Osteocyte (in vitro differentiated cells): ENCODE results near the gene MOCOS. TPM values are rescaled to one million over a fixed set of nuclear protein-coding genes. Genes with fewer than 3 reads are reported as not detected.
A peak's percentile ranks its signal among the peaks of the same experiment; 100 is the strongest.

Source experiments
- DNase-seq: peaks from one replicate; pipeline ENCODE4 v3.0.0; 2021; ENCODE audit warnings: mixed read lengths; ENCODE audit not compliant: unreplicated experiment; ENCODE audit errors: extremely low spot score
- H3K27ac Mint-ChIP-seq: one replicate; pipeline ENCODE4 v1.8.0; 2021; ENCODE audit warnings: mild to moderate bottlenecking, mixed read lengths; ENCODE audit not compliant: unreplicated experiment
- H3K27me3 Mint-ChIP-seq: one replicate; pipeline ENCODE4 v1.8.0; 2021; ENCODE audit warnings: mixed read lengths; ENCODE audit not compliant: unreplicated experiment
- H3K36me3 Mint-ChIP-seq: one replicate; pipeline ENCODE4 v1.8.0; 2021; ENCODE audit warnings: mixed read lengths; ENCODE audit not compliant: unreplicated experiment
- H3K4me1 Mint-ChIP-seq: one replicate; pipeline ENCODE4 v1.8.0; 2021; ENCODE audit warnings: mixed read lengths; ENCODE audit not compliant: unreplicated experiment
- H3K4me3 Mint-ChIP-seq: one replicate; pipeline ENCODE4 v1.8.0; 2021; ENCODE audit warnings: mild to moderate bottlenecking, moderate library complexity, mixed read lengths; ENCODE audit not compliant: unreplicated experiment
- H3K9me3 Mint-ChIP-seq: one replicate; pipeline ENCODE4 v1.8.0; 2021; ENCODE audit warnings: mixed read lengths; ENCODE audit not compliant: unreplicated experiment
- total RNA-seq: library from RNA; stranded (reverse); gene quantifications from 2 replicates; pipeline ENCODE4 v1.2.1, GENCODE V29; 2021
- TF ChIP-seq, protein P1 (sequence below): fragments of 200-600 bp; sonication (generic); IDR thresholded peaks from 2 replicates; pipeline ENCODE4 v1.5.0; 2021; ENCODE audit warnings: antibody characterized with exemption, mild to moderate bottlenecking, moderate library complexity

The MOCOS gene
- total RNA-seq, 1 donor from 2014 or later, result 5.2 TPM

- H3K4me1 Mint-ChIP-seq, result no peaks in the 10 kb centered on the region
- no peaks in the 10 kb centered on the region for H3K27me3 Mint-ChIP-seq
- no peak overlapping the region for H3K4me3 Mint-ChIP-seq
- no peaks in the 10 kb centered on the region for H3K9me3 Mint-ChIP-seq
- no peak for DNase-seq
- no peak overlapping the region for H3K27ac Mint-ChIP-seq
- TF ChIP-seq, protein P1, sequence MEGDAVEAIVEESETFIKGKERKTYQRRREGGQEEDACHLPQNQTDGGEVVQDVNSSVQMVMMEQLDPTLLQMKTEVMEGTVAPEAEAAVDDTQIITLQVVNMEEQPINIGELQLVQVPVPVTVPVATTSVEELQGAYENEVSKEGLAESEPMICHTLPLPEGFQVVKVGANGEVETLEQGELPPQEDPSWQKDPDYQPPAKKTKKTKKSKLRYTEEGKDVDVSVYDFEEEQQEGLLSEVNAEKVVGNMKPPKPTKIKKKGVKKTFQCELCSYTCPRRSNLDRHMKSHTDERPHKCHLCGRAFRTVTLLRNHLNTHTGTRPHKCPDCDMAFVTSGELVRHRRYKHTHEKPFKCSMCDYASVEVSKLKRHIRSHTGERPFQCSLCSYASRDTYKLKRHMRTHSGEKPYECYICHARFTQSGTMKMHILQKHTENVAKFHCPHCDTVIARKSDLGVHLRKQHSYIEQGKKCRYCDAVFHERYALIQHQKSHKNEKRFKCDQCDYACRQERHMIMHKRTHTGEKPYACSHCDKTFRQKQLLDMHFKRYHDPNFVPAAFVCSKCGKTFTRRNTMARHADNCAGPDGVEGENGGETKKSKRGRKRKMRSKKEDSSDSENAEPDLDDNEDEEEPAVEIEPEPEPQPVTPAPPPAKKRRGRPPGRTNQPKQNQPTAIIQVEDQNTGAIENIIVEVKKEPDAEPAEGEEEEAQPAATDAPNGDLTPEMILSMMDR, result no peak
- peaks cover 67% of the 10 kb centered on the region for H3K36me3 Mint-ChIP-seq
Observed at GRCh38 chr18:36143391-36143790, 43.9 kb upstream of the MOCOS start.

DNA sequence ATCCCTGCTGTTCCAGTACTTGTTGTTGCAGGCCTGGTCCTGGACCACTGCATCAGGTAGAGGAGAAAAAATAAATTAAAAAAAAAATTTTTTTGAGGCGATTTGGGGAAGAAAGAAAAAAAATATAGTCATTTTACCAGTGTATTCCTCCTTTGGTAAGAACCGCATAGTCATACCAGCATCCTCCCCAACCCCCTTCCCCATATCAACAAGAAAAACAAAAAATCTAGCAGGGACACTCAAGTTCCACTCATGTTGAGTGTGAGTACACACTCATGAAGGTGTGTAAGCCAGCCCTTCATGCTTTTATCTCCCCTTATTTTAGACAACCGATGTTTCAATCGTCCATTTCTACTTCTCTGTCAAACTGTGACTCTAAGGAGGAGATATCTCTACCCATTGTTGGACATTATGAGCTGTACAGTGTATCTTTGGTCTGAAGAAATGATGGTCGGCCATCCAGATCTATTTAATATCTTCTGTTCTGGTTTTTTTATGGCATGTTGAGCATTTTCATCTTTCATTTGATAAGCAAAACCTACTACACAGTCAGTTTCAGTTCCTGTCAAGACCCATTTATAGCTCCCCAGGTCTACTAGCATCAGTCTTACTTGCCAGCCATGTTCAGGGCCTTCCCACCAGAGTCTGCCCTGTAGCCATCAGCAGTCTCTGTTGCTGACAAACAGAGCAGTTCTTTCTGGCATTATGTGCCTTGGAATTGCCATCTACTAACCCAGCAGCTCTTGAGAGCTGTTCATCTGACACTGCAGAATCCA lies 37.6 kb upstream of the MOCOS start:
- H3K4me1 Mint-ChIP-seq, result peaks cover 9% of the 10 kb centered on the region
- H3K4me3 Mint-ChIP-seq, result no peak overlapping the region
- H3K27me3 Mint-ChIP-seq, result no peaks in the 10 kb centered on the region
- H3K36me3 Mint-ChIP-seq, result peaks cover 63% of the 10 kb centered on the region
- no peak overlapping the region for H3K27ac Mint-ChIP-seq
- TF ChIP-seq, protein P1, result no peak
- no peaks in the 10 kb centered on the region for H3K9me3 Mint-ChIP-seq
- DNase-seq, result no peak

- Mint-ChIP-seq H3K4me3 (no peak overlapping the region), H3K27ac (peak overlapping the region; percentile 19), H3K9me3 (no peaks in the 10 kb centered on the region), H3K27me3 (no peaks in the 10 kb centered on the region), H3K4me1 (peaks cover 25% of the 10 kb centered on the region), H3K36me3 (peaks cover 61% of the 10 kb centered on the region)
- TF ChIP-seq, protein P1, result no peak
- DNase-seq, result no peak
Observed at GRCh38 chr18:36152781-36153180, 34.5 kb upstream of the MOCOS start.

- peak overlapping the region; percentile 19 for H3K27ac Mint-ChIP-seq
- H3K4me1 Mint-ChIP-seq, result peaks cover 29% of the 10 kb centered on the region
- no peak for DNase-seq
- H3K36me3 Mint-ChIP-seq, result peaks cover 57% of the 10 kb centered on the region
- no peaks in the 10 kb centered on the region for H3K9me3 Mint-ChIP-seq
- TF ChIP-seq, protein P1, result no peak
- no peaks in the 10 kb centered on the region for H3K27me3 Mint-ChIP-seq
- no peak overlapping the region for H3K4me3 Mint-ChIP-seq
Observed at GRCh38 chr18:36153203-36153602, 34.1 kb upstream of the MOCOS start.

DNA sequence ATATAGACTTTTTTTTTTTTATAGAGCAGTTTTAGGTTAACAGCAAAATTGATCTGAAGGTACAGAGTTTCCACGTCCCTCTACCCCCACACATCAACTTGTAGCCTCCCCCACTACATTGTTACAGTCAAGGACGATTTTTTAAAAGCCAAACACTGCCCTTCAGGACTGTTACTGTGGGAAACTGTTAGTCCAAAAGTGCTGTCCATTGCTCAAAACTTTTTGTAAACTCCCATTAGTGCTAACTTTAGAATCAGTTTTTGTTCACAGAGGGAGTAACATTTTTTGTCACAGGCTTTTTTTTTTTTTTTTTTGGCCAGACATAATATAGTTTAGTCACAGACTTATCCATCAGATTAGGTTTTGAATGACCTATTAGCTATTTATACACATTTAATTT lies 33.5 kb upstream of the MOCOS start:
- Mint-ChIP-seq H3K9me3 (no peaks in the 10 kb centered on the region), H3K27ac (peak overlapping the region; percentile 19), H3K4me3 (no peak overlapping the region), H3K36me3 (peaks cover 59% of the 10 kb centered on the region), H3K27me3 (no peaks in the 10 kb centered on the region), H3K4me1 (peaks cover 33% of the 10 kb centered on the region)
- TF ChIP-seq, protein P1, result no peak
- no peak for DNase-seq
